Activated CD4-positive, CD25-positive, alpha-beta regulatory T cell (primary cell): ENCODE measurements around the gene LRFN2.

Experiments
- DNase-seq, 4 experiments: peaks; one replicate each; lab custom pipeline; 2025; lab: John Stamatoyannopoulos, UW

Gene LRFN2

DNA sequence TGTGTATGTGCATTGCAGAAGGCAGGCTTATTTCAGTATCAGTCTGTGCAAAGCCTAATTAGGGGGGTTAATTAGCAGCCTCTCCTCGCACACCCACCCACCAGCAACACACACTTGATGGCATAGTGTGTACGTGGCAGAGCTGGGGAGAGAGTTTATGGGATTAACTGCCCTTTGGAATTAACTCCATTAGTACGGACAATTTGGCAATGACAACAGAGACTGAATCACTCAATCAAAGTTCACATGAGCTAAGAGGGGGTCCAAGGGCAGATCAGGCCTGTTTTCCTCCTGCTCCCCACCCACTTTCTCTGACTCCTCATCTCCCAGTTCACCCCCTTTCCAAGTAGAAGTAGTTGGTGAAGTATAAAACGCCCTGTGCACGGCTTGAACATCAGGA, 69.5 kb downstream of the LRFN2 start:
- no peak for DNase-seq

DNA sequence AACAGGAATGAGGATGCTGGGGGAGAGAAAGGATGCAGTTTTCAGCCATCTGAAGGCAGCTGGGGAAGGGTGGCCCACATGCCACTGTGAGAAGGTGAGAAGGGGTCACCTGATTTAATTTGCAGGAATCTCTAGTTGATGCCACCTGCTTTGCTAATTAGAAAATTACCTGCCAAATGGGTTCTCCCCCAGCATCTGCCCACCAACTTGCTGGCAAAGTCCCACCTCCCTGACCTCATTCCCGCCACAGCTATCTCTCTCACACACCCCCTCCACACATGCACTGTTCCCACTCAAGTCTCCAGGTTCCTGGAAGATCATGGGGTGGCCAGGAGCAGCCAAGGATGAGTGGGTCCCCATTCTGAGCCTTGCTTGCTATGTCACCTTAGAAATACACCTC, 70.7 kb downstream of the LRFN2 start:
- DNase-seq, result no peak

DNA sequence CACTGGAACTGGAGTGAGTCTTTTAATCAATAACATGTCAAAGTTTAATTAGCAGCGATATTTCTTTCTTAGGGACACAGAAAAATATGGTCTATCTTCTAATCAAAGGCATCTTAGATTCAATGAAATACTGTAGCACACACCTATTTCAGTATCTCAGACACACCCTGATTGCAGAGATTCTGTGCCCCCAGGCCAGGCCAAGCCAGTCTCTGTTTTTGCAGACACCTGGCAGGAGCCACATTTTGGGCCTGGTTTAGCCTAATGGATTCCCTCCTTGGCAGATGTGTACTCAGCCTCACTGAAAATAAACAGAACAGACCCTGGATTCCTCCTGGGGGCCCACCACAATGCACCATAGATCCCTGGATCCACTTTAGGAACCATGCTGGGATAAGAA, 74.8 kb downstream of the LRFN2 start:
- no peak for DNase-seq

DNA sequence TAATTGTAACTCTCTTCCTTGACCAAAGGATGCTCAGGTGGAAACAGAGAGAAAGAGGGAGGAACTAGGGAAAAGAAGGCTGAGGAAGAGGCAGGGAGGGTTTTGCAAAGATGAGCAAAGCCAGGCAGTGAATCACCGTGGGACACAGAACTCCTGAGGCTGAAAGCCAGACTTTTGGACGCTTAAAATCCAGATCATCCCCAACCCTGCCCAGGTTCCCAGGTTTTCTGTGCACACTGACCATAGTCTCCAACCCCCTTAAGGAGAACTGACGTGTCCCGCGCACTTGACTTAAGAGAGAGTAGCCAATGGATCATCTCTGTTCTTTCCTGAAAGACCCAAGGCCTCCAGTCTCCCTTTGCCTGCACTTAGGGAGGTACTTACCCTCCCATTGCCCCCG, 75.3 kb downstream of the LRFN2 start:
- no peak for DNase-seq

DNA sequence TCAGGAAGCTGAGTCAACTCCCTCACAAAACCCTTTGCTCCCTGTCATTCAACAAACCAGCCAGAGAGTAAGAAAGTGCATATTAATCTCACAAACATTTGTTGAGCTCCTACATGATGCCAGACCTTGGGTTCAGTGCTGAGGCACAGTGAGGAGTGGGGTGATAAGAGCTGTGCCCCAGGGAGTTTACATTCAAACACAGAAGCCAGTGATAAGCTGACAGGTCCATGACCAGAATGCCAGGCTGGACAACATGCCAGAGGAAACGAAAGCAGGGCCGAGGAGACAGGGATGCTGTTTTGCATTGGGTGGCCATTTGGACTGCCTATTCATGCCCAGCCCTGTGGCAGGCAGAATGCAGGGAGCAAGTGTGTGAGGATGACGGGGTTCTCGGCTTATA, 76.7 kb downstream of the LRFN2 start:
- DNase-seq, result no peak

DNA sequence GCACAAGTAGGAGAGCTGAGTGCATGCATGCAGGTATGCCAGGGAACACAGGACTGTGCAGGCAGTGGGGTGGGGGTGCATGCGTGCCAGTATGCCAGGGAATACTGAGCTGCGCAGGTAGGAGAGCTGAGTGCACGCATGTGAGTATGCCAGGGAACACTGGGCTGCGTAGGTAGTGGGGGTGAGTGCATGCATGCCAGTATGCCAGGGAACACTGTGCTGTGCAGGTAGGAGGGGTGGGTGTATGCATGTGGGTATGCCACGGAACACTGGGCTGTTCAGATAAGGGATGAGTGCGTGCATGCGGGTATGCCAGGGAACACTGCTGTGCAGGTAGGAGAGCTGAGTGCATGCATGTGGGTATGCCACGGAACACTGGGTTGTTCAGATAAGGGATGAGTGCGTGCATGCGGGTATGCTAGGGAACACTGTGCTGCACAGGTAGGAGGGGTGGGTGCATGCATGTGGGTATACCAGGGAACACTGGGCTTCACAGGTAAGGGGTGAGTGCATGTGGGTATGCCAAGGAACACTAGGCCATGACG, 77.4 kb downstream of the LRFN2 start:
- no peak for DNase-seq

DNA sequence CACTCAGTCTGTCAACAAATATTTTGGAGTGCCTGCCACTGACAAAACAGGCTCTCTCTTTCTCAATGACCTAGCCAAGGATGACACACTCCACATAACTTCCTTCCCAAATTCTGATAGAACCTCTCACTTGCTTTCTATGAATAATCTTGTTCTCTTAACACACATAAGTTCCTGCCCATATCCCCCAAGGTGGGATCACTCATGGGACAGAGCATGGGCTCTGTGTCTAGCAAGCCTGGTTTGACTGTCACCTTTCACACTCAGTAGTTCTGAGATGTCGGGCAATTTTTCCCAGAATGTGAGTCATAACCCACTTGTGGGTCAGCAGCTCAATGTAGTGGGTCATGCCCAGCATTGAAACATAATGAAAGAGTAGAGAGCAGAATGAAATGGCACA, 78.1 kb downstream of the LRFN2 start:
- DNase-seq, result no peak

DNA sequence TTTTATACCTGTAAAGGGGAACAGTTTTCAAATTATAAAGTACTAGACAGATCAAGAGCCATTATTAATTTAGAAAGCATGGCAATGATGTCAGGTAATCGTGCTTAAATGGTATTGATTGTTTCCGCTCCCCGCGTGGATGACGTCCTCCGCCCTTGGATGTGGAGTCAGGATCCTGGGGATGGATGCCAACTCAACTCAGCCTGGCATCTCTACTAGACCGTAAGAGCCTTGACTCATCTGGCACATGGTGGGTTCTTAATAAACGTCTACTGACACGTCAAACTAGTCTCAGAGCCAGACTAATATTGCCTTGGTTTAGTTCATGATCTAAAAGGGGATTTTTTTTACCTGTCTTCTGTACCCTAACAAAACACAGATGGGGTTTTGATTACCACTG, 80.2 kb downstream of the LRFN2 start:
- DNase-seq, result no peak

DNA sequence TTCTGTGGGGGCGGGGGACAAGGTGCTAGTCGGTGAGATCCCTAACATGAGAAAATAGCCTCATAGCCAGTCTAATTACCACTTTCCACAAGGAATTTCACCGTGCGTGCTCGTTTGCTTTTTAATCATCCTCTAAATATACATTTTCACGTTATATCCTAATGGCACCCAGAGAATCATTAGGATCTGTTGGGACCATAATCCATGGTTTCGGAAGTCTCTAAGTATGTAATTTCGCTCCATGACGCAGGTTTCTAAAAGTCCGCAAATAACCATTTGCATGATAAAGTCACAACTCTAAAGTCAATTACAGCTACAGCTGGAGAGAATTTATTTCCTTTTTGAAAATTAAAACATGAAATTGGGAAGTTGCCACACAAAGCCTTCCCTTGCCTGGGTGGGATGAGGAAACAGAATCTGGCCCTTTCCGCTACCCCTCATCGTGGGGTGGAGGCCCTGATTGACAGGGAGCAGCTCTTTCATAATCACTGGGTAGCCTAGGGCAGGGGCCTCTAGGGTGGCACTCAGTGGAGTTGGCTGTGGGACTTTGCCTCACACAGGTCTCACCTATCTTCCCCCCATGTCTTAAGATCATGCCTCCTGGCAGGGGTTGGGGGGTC, 81.9 kb downstream of the LRFN2 start:
- no peak for DNase-seq

DNA sequence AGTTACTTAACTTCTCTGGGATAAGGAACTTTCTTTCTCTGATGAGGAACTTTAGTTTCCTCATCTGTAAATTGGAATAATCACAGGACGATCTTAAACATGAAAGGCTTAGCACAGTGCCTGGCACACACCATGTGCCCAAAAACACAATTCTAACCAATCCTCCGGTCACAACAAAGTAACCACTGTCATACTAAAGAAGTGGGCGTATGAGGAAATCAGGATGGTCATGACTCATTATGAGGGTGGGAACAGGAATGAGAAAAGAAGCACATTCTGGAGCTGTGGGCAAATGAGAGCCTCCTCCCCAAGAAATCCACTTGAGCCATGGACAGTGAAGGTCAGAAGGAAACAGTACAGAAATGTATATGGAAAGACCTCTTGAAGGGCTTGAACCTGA, 82.9 kb downstream of the LRFN2 start:
- no peak for DNase-seq

DNA sequence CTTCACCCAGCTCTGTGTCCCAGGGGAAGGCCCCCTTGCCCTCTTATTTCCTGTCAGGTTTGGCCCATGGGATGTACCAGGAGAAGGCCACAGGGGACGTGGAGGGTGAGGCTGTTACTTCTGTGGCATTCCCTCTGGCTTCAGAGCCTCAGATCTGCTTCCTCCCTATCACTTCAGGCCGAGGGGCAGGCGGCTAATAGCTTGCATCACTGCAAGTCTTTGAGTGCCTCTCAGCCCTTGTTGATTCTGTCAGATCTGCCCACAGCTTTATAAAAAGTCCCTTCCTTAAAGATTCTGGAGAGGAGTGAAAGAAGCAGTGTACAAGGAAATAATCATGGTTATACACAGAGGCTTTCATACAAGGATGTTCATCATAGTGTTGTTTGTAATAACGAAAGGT, 86.9 kb downstream of the LRFN2 start:
- no peak for DNase-seq

DNA sequence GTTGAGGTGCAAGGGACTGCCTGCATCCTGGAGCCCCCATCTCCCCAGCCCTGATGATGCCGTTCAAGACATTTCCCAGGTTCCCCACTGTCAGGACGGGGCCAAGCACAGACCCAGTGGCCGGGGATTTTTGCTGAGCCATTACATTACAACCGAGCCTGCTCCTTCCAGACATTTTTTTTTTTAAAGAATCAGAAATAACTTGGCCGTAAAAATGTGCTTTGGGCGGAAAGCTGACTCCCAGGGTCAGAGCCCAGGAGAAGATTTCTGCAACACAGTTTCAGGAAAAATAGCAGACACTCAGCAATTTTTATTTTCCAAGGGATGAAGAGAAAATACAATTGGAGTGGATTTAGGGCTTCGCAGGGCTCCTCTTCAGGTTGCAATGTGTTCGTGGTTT, 87.9 kb downstream of the LRFN2 start:
- DNase-seq, result no peak

DNA sequence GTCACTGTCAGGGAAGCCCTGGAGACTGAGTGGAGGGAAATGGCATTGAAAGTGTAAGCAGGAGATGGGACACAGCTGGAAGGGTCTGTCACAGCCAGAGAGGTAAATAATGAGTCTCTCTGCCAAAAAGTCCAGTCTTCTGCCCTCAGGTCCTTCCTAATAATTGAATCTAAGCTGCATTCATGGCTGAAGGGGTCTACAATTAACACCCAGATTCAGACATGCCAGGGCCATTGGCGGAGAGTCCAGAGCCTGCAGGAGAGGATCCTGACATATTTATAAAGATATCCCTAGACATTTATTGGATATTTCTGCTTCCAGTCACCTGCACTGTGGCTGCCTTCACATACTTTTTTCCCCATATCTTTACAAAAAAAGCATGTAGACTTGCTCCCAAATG, 89.0 kb downstream of the LRFN2 start:
- no peak for DNase-seq

DNA sequence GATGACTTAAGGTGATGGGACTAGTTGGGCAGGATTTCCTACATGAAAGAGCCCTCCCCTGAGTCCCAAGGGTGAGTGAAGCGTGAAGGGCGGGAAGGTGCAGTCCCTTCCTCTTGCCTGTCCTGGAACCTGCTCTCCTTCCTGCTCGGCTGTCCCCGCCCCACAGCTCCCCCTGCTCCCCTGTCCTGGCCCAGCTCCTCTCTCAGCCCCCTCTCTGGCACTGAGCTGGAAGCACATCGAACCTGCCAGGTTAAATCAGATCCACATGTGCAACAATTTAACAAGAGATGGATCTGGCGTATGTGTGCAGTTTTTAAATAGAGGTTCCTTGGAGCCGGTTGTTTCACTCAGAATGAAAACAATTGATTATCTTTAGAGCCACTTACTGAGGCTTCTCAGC, 95.0 kb downstream of the LRFN2 start:
- no peak for DNase-seq

DNA sequence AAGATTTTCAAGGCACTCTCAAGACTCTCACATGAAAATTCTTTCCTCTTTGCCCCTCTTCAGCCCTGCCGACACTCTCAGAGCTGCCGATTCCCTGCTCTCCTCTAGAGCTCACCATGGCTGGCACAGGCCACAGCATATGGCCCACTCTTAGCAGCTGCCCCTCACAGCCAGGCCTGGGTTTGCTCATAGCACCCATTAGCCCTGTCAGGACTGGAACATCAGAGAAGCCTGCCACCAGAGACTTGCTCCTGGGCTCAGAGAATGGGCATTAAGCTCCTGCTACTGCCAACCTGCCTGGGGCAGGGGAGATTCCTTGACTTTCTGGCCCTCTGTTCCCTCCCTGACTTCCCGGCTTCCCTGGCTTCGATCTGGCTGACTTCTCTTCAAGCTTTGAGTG, 96.7 kb downstream of the LRFN2 start:
- no peak for DNase-seq

DNA sequence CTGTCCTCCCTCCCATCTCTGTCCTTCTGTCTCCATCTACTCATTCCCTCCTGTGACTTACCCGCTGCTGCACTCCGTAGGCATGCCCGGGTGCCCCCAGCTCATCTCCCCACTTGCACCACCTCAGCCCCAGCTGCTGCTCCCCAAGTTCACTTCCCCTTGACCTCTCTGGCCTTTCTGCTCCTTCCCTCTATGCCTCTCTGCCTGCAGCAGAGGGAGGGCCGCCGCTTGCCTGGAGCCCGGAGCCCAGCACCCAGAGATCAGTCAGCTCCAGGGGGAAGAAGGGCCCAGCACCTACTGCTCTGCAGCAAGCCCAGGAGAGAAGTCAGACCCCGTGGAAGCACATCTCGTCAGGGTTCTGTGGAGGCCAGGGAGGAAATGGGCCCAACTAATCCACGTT, 97.4 kb downstream of the LRFN2 start:
- DNase-seq, result no peak

DNA sequence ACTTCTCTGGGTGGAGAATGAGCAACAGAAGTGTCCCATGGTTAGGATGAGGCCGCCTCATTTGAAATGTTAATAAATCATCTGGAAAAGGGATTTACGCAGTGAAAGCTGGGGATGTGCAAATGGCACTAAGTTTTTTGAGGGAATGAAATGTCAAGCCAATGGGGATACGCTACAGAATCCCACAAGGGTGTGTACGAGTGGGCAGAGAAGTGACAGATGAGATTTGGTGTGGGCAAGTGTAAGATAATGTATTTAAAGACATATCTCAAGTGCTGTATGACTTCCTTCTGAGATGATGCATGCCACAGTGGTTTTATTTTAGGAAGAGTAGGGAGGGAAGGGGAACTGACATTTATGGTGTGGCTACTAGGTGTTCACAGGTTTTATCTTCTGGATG, 100.6 kb downstream of the LRFN2 start:
- no peak for DNase-seq

DNA sequence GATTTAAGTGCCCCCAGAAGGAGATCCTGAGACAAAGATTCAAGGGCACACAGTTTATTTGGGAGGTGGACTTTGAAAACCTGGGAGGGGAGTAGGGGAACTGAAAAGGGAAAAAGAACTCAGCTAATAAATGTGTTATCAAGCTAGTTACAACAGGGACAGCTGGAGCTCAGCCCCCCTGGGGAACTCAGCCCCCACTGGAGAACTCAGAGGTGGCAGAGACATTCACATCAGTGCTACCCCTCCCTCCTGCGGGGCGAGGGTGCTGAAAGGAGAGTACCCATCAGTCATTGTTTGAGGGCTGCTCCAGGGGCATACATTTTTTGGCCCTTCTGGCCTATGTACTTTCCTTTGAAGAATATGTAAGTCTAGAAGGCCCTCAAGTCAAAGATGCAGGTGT, 101.4 kb downstream of the LRFN2 start:
- DNase-seq, result no peak

DNA sequence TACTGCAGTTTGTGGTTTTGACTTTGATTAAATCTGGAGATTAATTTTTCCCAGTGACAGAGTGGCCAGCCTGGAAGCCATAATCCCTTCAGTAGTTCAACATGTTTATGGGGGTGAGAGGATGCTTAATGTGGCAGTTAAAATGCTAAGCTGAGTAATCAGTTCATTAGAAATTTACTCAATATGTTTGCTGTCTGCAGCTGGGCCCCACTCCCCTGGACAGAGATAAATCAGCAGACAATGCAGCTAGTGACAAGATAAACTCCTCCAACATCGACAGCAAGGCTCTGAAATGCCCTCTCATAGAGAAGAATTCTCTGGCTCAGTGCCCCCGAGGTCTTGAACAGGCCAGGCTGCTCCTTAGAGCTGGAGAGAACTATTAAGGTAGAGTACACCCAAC, 101.9 kb downstream of the LRFN2 start:
- no peak for DNase-seq

DNA sequence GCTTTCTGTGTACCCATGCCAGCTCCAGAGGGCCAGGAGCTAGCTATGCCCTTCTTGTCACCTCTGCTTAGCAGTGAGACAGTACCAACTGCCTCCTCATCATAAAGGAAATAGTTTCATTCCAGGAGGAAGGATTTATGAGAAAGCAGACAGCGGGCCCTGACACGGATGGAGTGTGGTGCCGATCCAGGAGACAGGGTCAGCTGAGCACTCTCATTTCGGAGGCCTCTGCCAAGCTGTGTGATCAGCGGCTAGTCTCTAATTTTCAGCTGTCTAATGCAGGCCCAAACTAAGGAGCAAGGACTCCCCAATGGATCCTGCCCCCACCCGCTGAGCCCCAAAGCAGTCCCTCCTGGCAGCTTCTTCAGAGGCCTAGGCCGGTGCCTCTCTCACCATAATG, 103.1 kb downstream of the LRFN2 start:
- no peak for DNase-seq

DNA sequence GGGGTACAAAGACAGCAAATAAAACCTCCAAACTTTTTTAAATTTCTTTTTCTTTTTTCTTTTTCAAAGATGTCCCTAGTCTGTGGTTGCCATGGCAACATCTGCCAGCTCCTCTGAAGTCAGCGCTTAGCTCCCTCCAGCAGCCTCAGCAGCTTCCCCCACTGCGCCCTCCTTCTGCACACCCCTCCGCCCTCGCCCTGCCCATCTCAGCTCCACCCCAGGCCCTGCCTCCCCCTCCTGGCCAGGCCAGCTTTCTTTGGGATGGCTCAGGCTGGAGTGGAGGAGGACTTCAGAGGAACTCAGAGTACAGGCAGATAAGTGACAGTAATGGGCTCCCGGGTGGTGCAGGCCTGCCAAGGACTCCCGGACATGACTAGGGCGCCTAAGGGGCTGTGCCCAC, 104.6 kb downstream of the LRFN2 start:
- no peak for DNase-seq

DNA sequence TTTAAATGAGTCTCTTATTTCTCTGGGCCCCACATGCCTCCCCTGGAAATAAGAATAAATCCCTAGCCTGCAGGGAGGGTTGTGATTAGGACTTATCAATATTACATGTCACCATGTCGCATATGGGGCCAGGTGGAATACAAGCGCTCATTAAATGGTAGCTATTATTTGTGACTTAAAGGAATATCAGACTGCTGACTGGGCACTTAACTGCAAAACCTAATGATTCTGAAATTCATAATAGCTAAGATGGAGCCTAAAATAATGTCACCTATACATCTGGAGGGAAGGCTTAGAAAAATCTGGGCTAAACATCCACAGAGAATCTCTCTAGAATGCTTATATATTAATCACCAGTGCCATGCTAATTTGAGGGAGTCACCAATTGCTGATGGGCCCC, 106.5 kb downstream of the LRFN2 start:
- DNase-seq, result no peak

DNA sequence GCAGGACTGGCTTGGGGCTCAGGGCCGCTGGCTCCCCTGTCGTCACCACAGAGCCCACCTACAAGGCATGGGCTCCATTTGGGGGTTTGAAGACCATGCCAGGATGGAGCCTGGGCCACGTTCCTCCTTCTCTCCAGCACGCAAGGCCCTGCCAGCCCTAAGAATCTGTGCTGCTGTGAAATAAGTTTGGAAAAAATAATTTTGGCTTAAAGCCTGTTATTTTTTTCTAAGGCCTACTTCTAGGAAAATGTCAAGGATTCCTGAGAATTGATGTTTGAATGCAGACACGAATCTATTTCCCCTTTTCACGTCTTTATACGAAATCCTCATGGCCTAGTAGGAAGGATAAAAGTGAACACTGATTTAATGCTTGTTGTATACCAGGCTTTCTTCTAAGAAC, 107.5 kb downstream of the LRFN2 start:
- DNase-seq, result no peak

DNA sequence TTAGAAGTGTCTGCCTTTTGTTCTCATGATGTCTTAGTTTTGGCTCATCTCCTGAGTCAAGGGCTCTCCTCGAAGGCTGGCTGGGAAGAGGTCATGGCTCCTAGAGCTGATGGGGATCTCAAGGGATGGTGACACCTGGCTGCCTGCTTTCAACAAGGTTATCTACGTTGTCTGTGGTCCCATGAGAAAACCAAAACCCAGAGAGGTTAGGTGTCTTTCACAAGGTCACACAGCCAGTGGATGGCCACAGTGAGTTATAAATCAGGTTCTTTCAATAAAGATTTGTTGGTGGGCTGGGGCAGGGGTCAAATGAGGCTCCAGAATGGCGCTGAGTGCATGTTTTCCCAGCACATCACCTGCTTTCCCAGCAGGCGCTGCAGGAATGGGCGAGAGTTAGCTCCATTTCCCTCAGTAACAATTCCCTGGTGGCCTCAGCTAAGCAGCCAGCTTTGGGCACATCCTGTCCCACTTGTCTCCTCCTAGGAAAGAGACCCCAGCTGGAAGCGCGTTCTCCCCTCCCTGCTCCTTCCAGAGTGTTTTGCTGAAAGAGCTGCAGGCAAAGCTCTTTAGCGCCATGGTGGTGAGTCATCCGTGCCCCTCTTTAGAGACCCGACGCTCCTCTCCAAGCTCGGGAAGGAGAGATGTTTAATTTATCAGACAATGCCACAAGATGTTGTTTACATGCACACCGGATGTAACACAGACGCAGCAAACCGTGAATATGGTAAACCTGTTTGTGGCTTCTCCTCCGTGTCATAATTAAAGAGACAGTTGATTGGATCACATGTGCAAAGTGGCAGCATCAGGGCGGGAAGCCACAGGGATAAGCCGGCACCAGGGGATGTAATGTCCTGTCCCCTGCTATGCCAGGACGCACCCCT, 109.7 kb downstream of the LRFN2 start:
- no peak for DNase-seq
